ENCODE results near the gene SLC1A6. TPM values are rescaled to one million over a fixed set of nuclear protein-coding genes. Genes with fewer than 3 reads are reported as not detected.

Gene SLC1A6
- total RNA-seq, 3 donors from 2014 or later (not counting 1 experiment from before 2014, with no cell fraction given): not detected

- Mint-ChIP-seq H3K27me3 (ENCODE audit: low read depth in 2 of 2) (peaks cover 11 to 13% of the 10 kb centered on the region in 2 donors), H3K4me1 (no peaks in the 10 kb centered on the region), H3K27ac (no peak overlapping the region), H3K9me3 (no peaks in the 10 kb centered on the region), H3K4me3 (no peak overlapping the region), H3K36me3 (peaks cover 4% of the 10 kb centered on the region)
- no peak for DNase-seq
- Histone ChIP-seq H3K27ac (ENCODE audit: low read length) (no peak overlapping the region), H3K27me3 (ENCODE audit: control insufficient read depth, insufficient read depth, low read length) (no peaks in the 10 kb centered on the region), H3K4me1 (ENCODE audit: control insufficient read depth, insufficient read depth, low read length) (no peaks in the 10 kb centered on the region), H3K9me3 (ENCODE audit: control insufficient read depth, insufficient read depth, low read length) (no peaks in the 10 kb centered on the region), H3K36me3 (ENCODE audit: control insufficient read depth, insufficient read depth, low read length) (no peaks in the 10 kb centered on the region), H3K4me3 (ENCODE audit: low read length) (no peak overlapping the region)
- intact Hi-C loops (cut with micrococcal nuclease): no loop called here
- no peak for TF ChIP-seq CTCF (IDR thresholded peaks at IDR 0.05)
- 88% methylated on average over 1 of the region's 1 CpG for WGBS (ENCODE audit: insufficient coverage)
- no peak for ATAC-seq
These were observed 46.2 kb downstream of the SLC1A6 start for GRCh38 chr19:14933506-14933905.

GRCh38 chr19:14916848-14917247 lies 62.8 kb downstream of the SLC1A6 start:
- DNase-seq (no peak), ATAC-seq (no peak)
- Mint-ChIP-seq H3K27ac (no peak overlapping the region), H3K9me3 (no peaks in the 10 kb centered on the region), H3K4me3 (no peak overlapping the region), H3K27me3 (ENCODE audit: low read depth in 2 of 2) (peaks cover 10 to 43% of the 10 kb centered on the region in 2 donors), H3K4me1 (no peaks in the 10 kb centered on the region), H3K36me3 (no peaks in the 10 kb centered on the region)
- WGBS (ENCODE audit: insufficient coverage): 26% methylated on average over 5 of the region's 5 CpGs
- no peak for TF ChIP-seq CTCF (IDR thresholded peaks at IDR 0.05)
- H3K36me3 ChIP-seq (ENCODE audit: control insufficient read depth, insufficient read depth, low read length): no peaks in the 10 kb centered on the region
- no peaks in the 10 kb centered on the region for H3K4me1 ChIP-seq (ENCODE audit: control insufficient read depth, insufficient read depth, low read length)
- H3K27ac ChIP-seq (ENCODE audit: low read length): no peak overlapping the region
- no peaks in the 10 kb centered on the region for H3K9me3 ChIP-seq (ENCODE audit: control insufficient read depth, insufficient read depth, low read length)
- intact Hi-C loops (cut with micrococcal nuclease): no loop called here
- no peaks in the 10 kb centered on the region for H3K27me3 ChIP-seq (ENCODE audit: control insufficient read depth, insufficient read depth, low read length)
- H3K4me3 ChIP-seq (ENCODE audit: low read length): no peak overlapping the region

- Histone ChIP-seq H3K4me1 (ENCODE audit: control insufficient read depth, insufficient read depth, low read length) (no peaks in the 10 kb centered on the region), H3K27me3 (ENCODE audit: control insufficient read depth, insufficient read depth, low read length) (no peaks in the 10 kb centered on the region), H3K4me3 (ENCODE audit: low read length) (no peak overlapping the region), H3K27ac (ENCODE audit: low read length) (no peak overlapping the region), H3K9me3 (ENCODE audit: control insufficient read depth, insufficient read depth, low read length) (no peaks in the 10 kb centered on the region), H3K36me3 (ENCODE audit: control insufficient read depth, insufficient read depth, low read length) (no peaks in the 10 kb centered on the region)
- intact Hi-C loops (cut with micrococcal nuclease): no loop called here
- TF ChIP-seq CTCF (IDR thresholded peaks at IDR 0.05): no peak
- Mint-ChIP-seq H3K4me3 (no peak overlapping the region), H3K36me3 (no peaks in the 10 kb centered on the region), H3K9me3 (no peaks in the 10 kb centered on the region), H3K27me3 (ENCODE audit: low read depth in 2 of 2) (peaks cover 10 to 42% of the 10 kb centered on the region in 2 donors), H3K27ac (no peak overlapping the region), H3K4me1 (no peaks in the 10 kb centered on the region)
- no peak for DNase-seq
- WGBS (ENCODE audit: insufficient coverage): 91% methylated on average over 3 of the region's 6 CpGs
- ATAC-seq: no peak
These were observed 64.5 kb downstream of the SLC1A6 start for GRCh38 chr19:14915116-14915515.

GRCh38 chr19:14906711-14907110 lies 73.0 kb downstream of the SLC1A6 start:
- Histone ChIP-seq H3K27ac (ENCODE audit: low read length) (no peak overlapping the region), H3K4me3 (ENCODE audit: low read length) (no peak overlapping the region), H3K27me3 (ENCODE audit: control insufficient read depth, insufficient read depth, low read length) (no peaks in the 10 kb centered on the region), H3K9me3 (ENCODE audit: control insufficient read depth, insufficient read depth, low read length) (no peaks in the 10 kb centered on the region), H3K36me3 (ENCODE audit: control insufficient read depth, insufficient read depth, low read length) (no peaks in the 10 kb centered on the region), H3K4me1 (ENCODE audit: control insufficient read depth, insufficient read depth, low read length) (no peaks in the 10 kb centered on the region)
- H3K36me3 Mint-ChIP-seq: no peaks in the 10 kb centered on the region
- DNase-seq (no peak), ATAC-seq (no peak)
- no peaks in the 10 kb centered on the region for H3K9me3 Mint-ChIP-seq
- TF ChIP-seq CTCF (IDR thresholded peaks at IDR 0.05): no peak
- WGBS (ENCODE audit: insufficient coverage): 93% methylated on average over 3 of the region's 4 CpGs
- intact Hi-C loops (cut with micrococcal nuclease): no loop called here
- H3K27me3 Mint-ChIP-seq (ENCODE audit: low read depth in 2 of 2): peaks cover 20 to 30% of the 10 kb centered on the region in 2 donors
- no peak overlapping the region for H3K4me3 Mint-ChIP-seq
- no peak overlapping the region for H3K27ac Mint-ChIP-seq
- H3K4me1 Mint-ChIP-seq: no peaks in the 10 kb centered on the region

All from natural killer cell (primary cell).